Measurements from ENCODE around the gene AHDC1.

GRCh38 chr1:27647328-27647727 is 43.4 kb upstream of the AHDC1 start:
- no peak for TF ChIP-seq POLR2A (IDR thresholded peaks at IDR 0.05)
- no peak for TF ChIP-seq CTCF (IDR thresholded peaks at IDR 0.05)

Measured in prostate gland (tissue), 2 donors.